ENCODE data around the gene TNFAIP8.

The TNFAIP8 gene

GRCh38 chr5:119402081-119402480 is 46.3 kb downstream of the TNFAIP8 start:
- Histone ChIP-seq H3K36me3 (ENCODE audit: low read depth) (no peaks in the 10 kb centered on the region), H3K27ac (ENCODE audit: poor library complexity, severe bottlenecking) (no peak overlapping the region), H3K27me3 (ENCODE audit: insufficient read depth, poor library complexity, severe bottlenecking) (no peaks in the 10 kb centered on the region), H3K4me1 (ENCODE audit: insufficient read depth, poor library complexity, severe bottlenecking) (peaks cover 29% of the 10 kb centered on the region), H3K4me3 (ENCODE audit: severe bottlenecking) (no peak overlapping the region), H3K9me3 (ENCODE audit: severe bottlenecking) (no peaks in the 10 kb centered on the region)
- DNase-seq (ENCODE audit: low spot score) (no peak), ATAC-seq (ENCODE audit: low read depth) (no peak)
- TF ChIP-seq CTCF (IDR thresholded peaks at IDR 0.05; ENCODE audit: poor library complexity, severe bottlenecking): no peak

DNA sequence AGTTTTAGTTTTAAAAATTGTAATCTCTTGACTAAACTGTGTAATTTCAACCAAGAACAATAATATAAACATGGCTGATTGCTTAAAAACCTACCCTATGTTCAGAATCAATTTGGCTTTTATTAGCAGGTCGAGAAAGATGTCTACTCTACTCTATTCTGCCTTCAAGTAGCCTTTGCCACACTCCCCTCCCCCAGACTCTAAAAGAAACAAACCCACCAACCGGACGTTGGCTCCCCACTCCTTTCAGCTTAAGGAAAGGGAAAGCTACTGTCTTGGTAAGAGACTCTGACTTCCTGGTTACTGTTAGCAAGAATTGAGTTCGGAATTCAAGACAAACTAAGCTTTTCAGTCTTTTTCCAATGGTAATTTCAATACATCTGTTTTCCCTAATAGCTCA is 46.7 kb downstream of the TNFAIP8 start:
- no peak for ATAC-seq (ENCODE audit: low read depth)
- no peak for TF ChIP-seq CTCF (IDR thresholded peaks at IDR 0.05; ENCODE audit: poor library complexity, severe bottlenecking)
- peaks cover 24% of the 10 kb centered on the region for H3K4me1 ChIP-seq (ENCODE audit: insufficient read depth, poor library complexity, severe bottlenecking)

DNA sequence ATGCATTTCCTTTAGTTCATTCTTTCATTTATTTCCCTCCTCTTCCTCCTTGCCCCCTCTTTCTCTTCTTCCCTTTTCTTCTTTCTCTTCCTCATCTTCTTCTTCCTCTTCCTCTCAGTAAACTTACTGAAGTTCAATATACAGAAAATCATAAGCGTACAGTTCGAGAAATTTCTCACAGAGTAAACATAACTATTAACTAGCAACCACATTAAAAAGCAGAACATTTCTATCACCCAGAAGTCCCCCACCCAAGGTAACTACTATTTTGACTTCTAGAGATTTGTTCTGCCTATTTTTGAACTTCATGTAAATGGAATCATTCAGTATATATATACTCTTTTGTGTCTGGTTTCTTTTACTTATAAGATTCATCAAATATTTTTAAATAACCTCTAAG is 48.2 kb downstream of the TNFAIP8 start:
- Histone ChIP-seq H3K27ac (ENCODE audit: poor library complexity, severe bottlenecking) (no peak overlapping the region), H3K36me3 (ENCODE audit: low read depth) (no peaks in the 10 kb centered on the region), H3K27me3 (ENCODE audit: insufficient read depth, poor library complexity, severe bottlenecking) (no peaks in the 10 kb centered on the region), H3K4me1 (ENCODE audit: insufficient read depth, poor library complexity, severe bottlenecking) (peaks cover 15% of the 10 kb centered on the region), H3K4me3 (ENCODE audit: severe bottlenecking) (no peak overlapping the region), H3K9me3 (ENCODE audit: severe bottlenecking) (no peaks in the 10 kb centered on the region)
- ATAC-seq (ENCODE audit: low read depth) (no peak), DNase-seq (ENCODE audit: low spot score) (no peak)
- TF ChIP-seq CTCF (IDR thresholded peaks at IDR 0.05; ENCODE audit: poor library complexity, severe bottlenecking): no peak

More for the DNA sequence above, 46.7 kb downstream of the TNFAIP8 start:
- Histone ChIP-seq H3K36me3 (ENCODE audit: low read depth) (no peaks in the 10 kb centered on the region), H3K27me3 (ENCODE audit: insufficient read depth, poor library complexity, severe bottlenecking) (no peaks in the 10 kb centered on the region), H3K27ac (ENCODE audit: poor library complexity, severe bottlenecking) (no peak overlapping the region), H3K4me3 (ENCODE audit: severe bottlenecking) (no peak overlapping the region), H3K9me3 (ENCODE audit: severe bottlenecking) (no peaks in the 10 kb centered on the region)
- no peak for DNase-seq (ENCODE audit: low spot score)

DNA sequence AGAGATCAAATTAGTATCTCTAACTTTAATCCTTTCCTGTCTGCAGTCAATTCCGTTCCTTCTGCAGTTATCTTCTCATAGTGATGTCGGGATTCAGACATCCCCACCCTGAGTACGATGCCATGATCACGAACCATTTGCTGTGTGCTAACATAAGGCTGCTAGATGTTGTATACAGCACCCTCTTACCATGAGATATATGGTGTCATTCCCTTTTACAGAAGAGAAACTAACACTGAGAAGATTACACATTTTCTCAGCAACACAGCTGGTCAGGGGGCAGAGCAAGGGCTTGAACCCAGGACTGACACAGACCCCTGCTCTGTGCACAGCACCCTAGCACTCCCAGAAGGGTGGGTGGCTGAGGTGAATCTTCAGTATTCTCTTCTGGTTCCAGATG is 49.6 kb downstream of the TNFAIP8 start:
- Histone ChIP-seq H3K4me3 (ENCODE audit: severe bottlenecking) (no peak overlapping the region), H3K27me3 (ENCODE audit: insufficient read depth, poor library complexity, severe bottlenecking) (no peaks in the 10 kb centered on the region), H3K9me3 (ENCODE audit: severe bottlenecking) (no peaks in the 10 kb centered on the region), H3K27ac (ENCODE audit: poor library complexity, severe bottlenecking) (no peak overlapping the region), H3K36me3 (ENCODE audit: low read depth) (no peaks in the 10 kb centered on the region), H3K4me1 (ENCODE audit: insufficient read depth, poor library complexity, severe bottlenecking) (peaks cover 4% of the 10 kb centered on the region)
- no peak for DNase-seq (ENCODE audit: low spot score)
- no peak for ATAC-seq (ENCODE audit: low read depth)
- TF ChIP-seq CTCF (IDR thresholded peaks at IDR 0.05; ENCODE audit: poor library complexity, severe bottlenecking): no peak

- no peaks in the 10 kb centered on the region for H3K27me3 ChIP-seq (ENCODE audit: insufficient read depth, poor library complexity, severe bottlenecking)
- no peak for TF ChIP-seq CTCF (IDR thresholded peaks at IDR 0.05; ENCODE audit: poor library complexity, severe bottlenecking)
- no peak for ATAC-seq (ENCODE audit: low read depth)
- no peak for DNase-seq (ENCODE audit: low spot score)
- no peak overlapping the region for H3K4me3 ChIP-seq (ENCODE audit: severe bottlenecking)
- no peak overlapping the region for H3K27ac ChIP-seq (ENCODE audit: poor library complexity, severe bottlenecking)
- H3K4me1 ChIP-seq (ENCODE audit: insufficient read depth, poor library complexity, severe bottlenecking): peaks cover 11% of the 10 kb centered on the region
- no peaks in the 10 kb centered on the region for H3K36me3 ChIP-seq (ENCODE audit: low read depth)
- H3K9me3 ChIP-seq (ENCODE audit: severe bottlenecking): no peaks in the 10 kb centered on the region
These were observed 50.8 kb downstream of the TNFAIP8 start for GRCh38 chr5:119406551-119407110.
